Smooth muscle cell (in vitro differentiated cells): ENCODE measurements around the gene MRTFA. TPM values are rescaled to one million over a fixed set of nuclear protein-coding genes. Genes with fewer than 3 reads are reported as not detected.

Experiments
- DNase-seq: peaks from one replicate; lab custom pipeline; 2025; ENCODE audit not compliant: unreplicated experiment; lab: John Stamatoyannopoulos, UW
- H2AFZ ChIP-seq: fragments of 200-600 bp; sonication (generic); 2 replicates; pipeline ENCODE4 v1.6.0; 2016; ENCODE audit warnings: antibody characterized with exemption, low read depth, mild to moderate bottlenecking
- H3F3A ChIP-seq: fragments of 200-600 bp; sonication (generic); 2 replicates; pipeline ENCODE4 v1.6.0; 2017; ENCODE audit warnings: antibody characterized with exemption, low read depth
- H3K27ac ChIP-seq: fragments of 200-600 bp; sonication (generic); 2 replicates; pipeline ENCODE4 v1.5.1; 2016; ENCODE audit warnings: low read depth, mild to moderate bottlenecking
- H3K27me3 ChIP-seq: fragments of 200-600 bp; sonication (generic); 2 replicates; pipeline ENCODE4 v1.6.1; 2016; ENCODE audit warnings: low read depth, mild to moderate bottlenecking
- H3K36me3 ChIP-seq: fragments of 200-600 bp; sonication (generic); 2 replicates; pipeline ENCODE4 v1.5.1; 2016; ENCODE audit warnings: low read depth
- H3K4me1 ChIP-seq: fragments of 200-600 bp; sonication (generic); 2 replicates; pipeline ENCODE4 v1.5.1; 2016; ENCODE audit warnings: low read depth
- H3K4me2 ChIP-seq: fragments of 200-600 bp; sonication (generic); 2 replicates; pipeline ENCODE4 v1.6.0; 2016; ENCODE audit warnings: mild to moderate bottlenecking
- H3K4me3 ChIP-seq: fragments of 200-600 bp; sonication (generic); 2 replicates; pipeline ENCODE4 v1.5.1; 2016; ENCODE audit warnings: mild to moderate bottlenecking
- H3K79me2 ChIP-seq: fragments of 200-600 bp; sonication (generic); 2 replicates; pipeline ENCODE4 v1.6.0; 2016; ENCODE audit warnings: low read depth, mild to moderate bottlenecking
- H3K9ac ChIP-seq: fragments of 200-600 bp; sonication (generic); 2 replicates; pipeline ENCODE4 v1.6.0; 2016; ENCODE audit warnings: low read depth
- H3K9me3 ChIP-seq: fragments of 200-600 bp; sonication (generic); replicated peaks from 2 replicates; pipeline ENCODE4 v1.5.1; 2016; ENCODE audit warnings: low read depth
- H4K20me1 ChIP-seq: fragments of 200-600 bp; sonication (generic); 2 replicates; pipeline ENCODE4 v1.6.0; 2016; ENCODE audit warnings: low read depth
- WGBS: methylation state at CpG from one replicate; pipeline ENCODE4 v1.1.7; 2016; ENCODE audit warnings: low lambda C conversion rate; 5-methylcytosine and 5-hydroxymethylcytosine counted together
- polyA plus RNA-seq: library from polyadenylated mRNA; unstranded; fragments of >200 nt; fragmentation: Nextera tagmentation; extraction: Ambion mirVana; gene quantifications from 2 replicates; pipeline ENCODE4 v1.2.1, GENCODE V29; 2016
- total RNA-seq: library from RNA; depleted of rRNA; stranded (reverse); fragments of >200 nt; gene quantifications from 2 replicates; pipeline ENCODE4 v1.2.3, GENCODE V29; 2014
- TF ChIP-seq, protein P1 (sequence below): fragments of 200-600 bp; sonication (generic); IDR thresholded peaks from 2 replicates; pipeline ENCODE4 v1.5.1; 2017; ENCODE audit warnings: borderline replicate concordance, mild to moderate bottlenecking, antibody characterized with exemption; ENCODE audit not compliant: insufficient read depth, poor library complexity, severe bottlenecking

Gene MRTFA
- total and polyA plus RNA-seq, 2 experiments from 2014 or later = 25.5 to 41.7 TPM

GRCh38 chr22:40525250-40525884 lies 111.2 kb downstream of the MRTFA start:
- H3K9ac ChIP-seq = no peak overlapping the region
- H3K9me3 ChIP-seq = no peaks in the 10 kb centered on the region
- H3K27me3 ChIP-seq = no peaks in the 10 kb centered on the region
- DNase-seq = no peak
- H3K27ac ChIP-seq = peak overlapping the region; percentile 97
- H4K20me1 ChIP-seq = peaks cover 7% of the 10 kb centered on the region
- peak overlapping the region; percentile 23 for H3K4me2 ChIP-seq
- H3F3A ChIP-seq = peaks cover 7% of the 10 kb centered on the region
- no peaks in the 10 kb centered on the region for H3K36me3 ChIP-seq
- H3K4me1 ChIP-seq = no peaks in the 10 kb centered on the region
- peaks cover 92% of the 10 kb centered on the region for H3K79me2 ChIP-seq
- H3K4me3 ChIP-seq = no peak overlapping the region
- no peak overlapping the region for H2AFZ ChIP-seq
- TF ChIP-seq, protein P1, sequence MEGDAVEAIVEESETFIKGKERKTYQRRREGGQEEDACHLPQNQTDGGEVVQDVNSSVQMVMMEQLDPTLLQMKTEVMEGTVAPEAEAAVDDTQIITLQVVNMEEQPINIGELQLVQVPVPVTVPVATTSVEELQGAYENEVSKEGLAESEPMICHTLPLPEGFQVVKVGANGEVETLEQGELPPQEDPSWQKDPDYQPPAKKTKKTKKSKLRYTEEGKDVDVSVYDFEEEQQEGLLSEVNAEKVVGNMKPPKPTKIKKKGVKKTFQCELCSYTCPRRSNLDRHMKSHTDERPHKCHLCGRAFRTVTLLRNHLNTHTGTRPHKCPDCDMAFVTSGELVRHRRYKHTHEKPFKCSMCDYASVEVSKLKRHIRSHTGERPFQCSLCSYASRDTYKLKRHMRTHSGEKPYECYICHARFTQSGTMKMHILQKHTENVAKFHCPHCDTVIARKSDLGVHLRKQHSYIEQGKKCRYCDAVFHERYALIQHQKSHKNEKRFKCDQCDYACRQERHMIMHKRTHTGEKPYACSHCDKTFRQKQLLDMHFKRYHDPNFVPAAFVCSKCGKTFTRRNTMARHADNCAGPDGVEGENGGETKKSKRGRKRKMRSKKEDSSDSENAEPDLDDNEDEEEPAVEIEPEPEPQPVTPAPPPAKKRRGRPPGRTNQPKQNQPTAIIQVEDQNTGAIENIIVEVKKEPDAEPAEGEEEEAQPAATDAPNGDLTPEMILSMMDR = peak; percentile 85
- 56% methylated on average over 6 of the region's 6 CpGs for WGBS

DNA sequence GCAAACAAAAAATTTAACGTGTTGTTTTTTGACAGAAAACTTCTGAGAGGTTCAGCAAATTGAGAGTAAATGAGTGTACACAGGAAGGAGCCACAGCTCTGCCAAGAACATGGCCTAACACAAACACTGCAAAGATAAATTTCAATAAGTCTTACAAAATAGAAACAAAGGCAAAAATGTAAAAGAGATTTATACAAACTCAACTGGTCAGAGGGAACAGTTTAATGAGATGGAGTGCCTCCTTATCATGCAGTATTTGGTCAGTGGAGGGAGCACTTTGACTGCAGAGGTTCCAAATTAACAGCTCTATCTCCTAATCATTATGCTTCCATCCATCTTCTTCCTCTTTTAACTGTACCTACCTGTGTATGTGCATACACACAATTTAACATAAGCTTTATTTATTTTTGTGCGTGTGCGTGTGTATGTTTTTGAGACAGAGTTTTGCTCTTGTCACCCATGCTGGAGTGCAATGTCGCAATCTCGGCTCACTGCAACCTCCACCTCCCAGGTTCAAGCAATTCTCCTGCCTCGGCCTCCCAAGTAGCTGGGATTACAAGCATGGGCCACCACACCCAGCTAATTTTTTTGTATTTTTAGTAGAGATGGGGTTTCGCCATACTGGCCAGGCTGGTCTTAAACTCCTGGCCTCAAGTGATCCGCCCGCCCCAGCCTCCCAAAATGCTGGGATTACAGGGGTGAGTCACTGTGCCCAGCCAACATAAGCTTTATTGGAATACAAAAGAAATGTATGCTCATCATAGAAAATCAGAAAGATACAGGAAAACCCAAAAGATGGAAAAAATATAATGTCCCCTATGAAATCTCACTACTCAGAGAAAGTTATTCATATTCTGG lies 111.9 kb downstream of the MRTFA start:
- H3K4me2 ChIP-seq = peak overlapping the region; percentile 23
- TF ChIP-seq, protein P1 = no peak
- no peak overlapping the region for H3K9ac ChIP-seq
- WGBS = 80% methylated on average over 9 of the region's 9 CpGs
- H3K4me1 ChIP-seq = no peaks in the 10 kb centered on the region
- H3K27me3 ChIP-seq = no peaks in the 10 kb centered on the region
- H3K36me3 ChIP-seq = peaks cover 4% of the 10 kb centered on the region
- H3K4me3 ChIP-seq = no peak overlapping the region
- H3F3A ChIP-seq = peaks cover 7% of the 10 kb centered on the region
- peaks cover 92% of the 10 kb centered on the region for H3K79me2 ChIP-seq
- peak overlapping the region; percentile 97 for H3K27ac ChIP-seq
- no peak overlapping the region for H2AFZ ChIP-seq
- peaks cover 9% of the 10 kb centered on the region for H4K20me1 ChIP-seq
- no peak for DNase-seq
- no peaks in the 10 kb centered on the region for H3K9me3 ChIP-seq

- no peaks in the 10 kb centered on the region for H3K4me1 ChIP-seq
- H3F3A ChIP-seq = peaks cover 13% of the 10 kb centered on the region
- H3K27ac ChIP-seq = no peak overlapping the region
- no peaks in the 10 kb centered on the region for H3K9me3 ChIP-seq
- H4K20me1 ChIP-seq = peaks cover 29% of the 10 kb centered on the region
- H3K9ac ChIP-seq = no peak overlapping the region
- H3K36me3 ChIP-seq = peaks cover 4% of the 10 kb centered on the region
- H2AFZ ChIP-seq = no peak overlapping the region
- DNase-seq = no peak
- H3K4me3 ChIP-seq = no peak overlapping the region
- TF ChIP-seq, protein P1 = no peak
- no peak overlapping the region for H3K4me2 ChIP-seq
- H3K27me3 ChIP-seq = no peaks in the 10 kb centered on the region
- WGBS = 91% methylated on average over 2 of the region's 2 CpGs
- peaks cover 100% of the 10 kb centered on the region for H3K79me2 ChIP-seq
Observed at GRCh38 chr22:40522141-40522540, 114.4 kb downstream of the MRTFA start.
